SKM-1 (cell line): ENCODE results near the gene HECW1.

Experiments
- DNase-seq: peaks from one replicate; lab custom pipeline; 2025; ENCODE audit not compliant: unreplicated experiment; lab: John Stamatoyannopoulos, UW

Gene HECW1

GRCh38 chr7:43142703-43143102 is 30.3 kb downstream of the HECW1 start:
- no peak for DNase-seq

GRCh38 chr7:43143918-43144589 is 31.6 kb downstream of the HECW1 start:
- no peak for DNase-seq

- DNase-seq = no peak
Measured at GRCh38 chr7:43148161-43148731, 35.8 kb downstream of the HECW1 start.

GRCh38 chr7:43151076-43151475 is 38.6 kb downstream of the HECW1 start:
- no peak for DNase-seq

DNA sequence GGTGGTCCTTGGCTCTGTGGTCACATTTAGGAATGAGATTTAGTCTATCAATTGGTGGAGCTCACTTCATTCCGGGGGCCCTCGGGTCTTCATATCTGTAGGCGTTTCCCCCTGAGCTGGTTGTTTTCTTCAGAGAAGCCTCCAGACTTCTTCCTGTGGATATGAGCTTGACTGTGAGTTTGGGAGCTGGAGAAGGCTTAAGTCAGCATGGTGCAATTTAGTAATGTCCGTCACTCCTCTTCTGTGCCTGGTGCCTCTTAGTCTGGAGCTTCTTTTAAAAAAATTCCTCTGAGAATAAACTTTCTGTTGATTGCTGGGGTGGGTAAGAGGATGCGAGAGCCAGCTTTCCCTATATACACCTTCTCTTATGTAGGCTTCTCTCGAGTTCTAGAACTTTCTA is 40.2 kb downstream of the HECW1 start:
- no peak for DNase-seq

DNA sequence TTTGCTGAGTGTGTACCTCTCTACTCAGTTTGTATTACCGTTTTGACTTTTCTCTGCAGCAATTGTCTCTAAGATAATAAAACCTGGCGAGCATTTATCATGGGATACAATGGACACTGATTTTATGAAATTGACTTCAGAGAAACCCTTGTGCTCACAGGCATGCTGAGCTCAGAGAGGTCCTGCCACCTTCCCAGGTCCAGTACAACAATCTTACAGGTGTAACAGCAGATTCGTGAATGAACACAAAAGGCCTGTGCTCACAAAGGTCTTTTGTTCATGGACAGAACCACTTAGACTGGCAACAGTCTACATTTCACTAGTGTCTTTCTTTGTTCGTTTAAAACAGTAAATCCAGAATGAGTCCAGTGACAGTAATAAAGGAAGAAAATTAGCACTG is 43.2 kb downstream of the HECW1 start:
- DNase-seq = no peak

- DNase-seq = no peak
Measured at GRCh38 chr7:43163885-43164284, 51.4 kb downstream of the HECW1 start.

- peak; percentile 12 for DNase-seq
Measured at GRCh38 chr7:43164757-43165156, 52.3 kb downstream of the HECW1 start.

GRCh38 chr7:43166686-43167085 is 54.2 kb downstream of the HECW1 start:
- no peak for DNase-seq

- DNase-seq = no peak
Measured at GRCh38 chr7:43169076-43169475, 56.6 kb downstream of the HECW1 start.

GRCh38 chr7:43170571-43170970 is 58.1 kb downstream of the HECW1 start:
- no peak for DNase-seq

GRCh38 chr7:43175570-43176200 is 63.2 kb downstream of the HECW1 start:
- DNase-seq = no peak

DNA sequence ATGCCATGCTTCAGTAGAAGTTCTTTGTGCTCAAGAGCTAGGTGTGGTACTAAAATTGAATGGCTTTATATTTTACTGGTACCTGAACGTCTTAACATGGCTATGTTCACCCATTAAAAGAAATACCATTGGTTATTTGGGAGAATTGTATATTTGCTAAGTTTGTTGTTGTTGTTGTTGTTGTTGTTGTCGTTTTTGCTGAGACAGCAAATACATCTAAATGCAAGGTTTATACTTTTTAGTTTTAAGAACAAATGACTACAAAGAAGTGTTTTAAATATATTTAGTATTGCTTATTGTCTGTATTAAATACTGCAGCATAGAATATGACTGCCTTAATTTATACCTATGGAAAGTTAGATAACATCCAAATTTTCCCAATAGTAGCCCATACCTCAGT is 66.9 kb downstream of the HECW1 start:
- no peak for DNase-seq

DNA sequence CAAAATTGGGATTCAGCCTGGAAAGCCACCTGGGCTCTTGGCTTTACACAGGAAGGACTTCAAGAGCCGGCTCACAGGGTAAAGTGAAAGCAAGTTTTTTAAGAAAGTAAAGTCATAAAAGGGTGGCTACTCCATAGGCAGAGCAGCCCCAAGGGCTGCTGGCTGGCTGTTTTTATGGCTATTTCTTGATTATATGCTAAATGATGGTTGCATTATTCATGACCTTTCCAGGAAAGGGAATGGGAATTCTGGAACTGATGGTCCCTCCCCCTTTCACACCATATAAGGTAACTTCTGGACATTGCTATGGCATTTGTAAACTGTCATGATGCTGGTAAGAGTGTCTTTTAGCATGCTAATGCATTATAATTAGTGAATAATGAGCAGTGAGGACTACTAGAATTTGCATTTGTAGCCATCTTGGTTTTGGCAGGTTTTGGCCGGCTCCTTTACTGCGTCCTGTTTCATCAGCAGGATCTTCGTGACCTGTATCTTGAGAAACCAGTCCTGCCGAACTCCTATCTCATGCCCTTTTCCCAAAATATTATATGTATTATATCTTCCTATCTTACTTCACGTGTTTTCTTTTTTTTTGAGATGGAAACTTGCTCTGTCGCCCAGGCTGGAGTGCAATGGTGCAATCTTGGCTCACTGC is 80.5 kb downstream of the HECW1 start:
- no peak for DNase-seq

GRCh38 chr7:43193893-43194292 is 81.4 kb downstream of the HECW1 start:
- no peak for DNase-seq

DNA sequence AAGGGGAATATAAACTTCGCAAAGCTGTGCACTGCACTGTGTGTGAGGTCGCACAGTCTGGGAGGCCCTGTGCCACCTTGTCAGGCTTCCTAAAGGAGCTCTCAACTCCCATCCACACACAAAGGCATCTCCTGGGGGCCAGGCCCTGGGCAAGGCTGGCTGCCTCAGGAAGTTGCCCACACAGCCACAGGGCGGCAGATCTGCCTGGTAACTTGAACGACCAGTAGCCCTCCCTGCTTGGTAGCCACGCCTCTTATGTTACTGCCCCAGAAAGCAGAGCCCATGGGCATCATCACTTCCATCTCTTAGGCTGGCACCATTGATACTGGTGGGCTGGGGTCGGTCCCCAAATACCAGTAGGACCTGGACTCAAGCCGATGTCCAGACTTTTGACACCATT is 82.8 kb downstream of the HECW1 start:
- no peak for DNase-seq

GRCh38 chr7:43195768-43196167 is 83.3 kb downstream of the HECW1 start:
- DNase-seq = no peak

GRCh38 chr7:43196379-43196778 is 83.9 kb downstream of the HECW1 start:
- no peak for DNase-seq

GRCh38 chr7:43198016-43198415 is 85.6 kb downstream of the HECW1 start:
- DNase-seq = no peak

- no peak for DNase-seq
Measured at GRCh38 chr7:43198599-43199090, 86.2 kb downstream of the HECW1 start.

DNA sequence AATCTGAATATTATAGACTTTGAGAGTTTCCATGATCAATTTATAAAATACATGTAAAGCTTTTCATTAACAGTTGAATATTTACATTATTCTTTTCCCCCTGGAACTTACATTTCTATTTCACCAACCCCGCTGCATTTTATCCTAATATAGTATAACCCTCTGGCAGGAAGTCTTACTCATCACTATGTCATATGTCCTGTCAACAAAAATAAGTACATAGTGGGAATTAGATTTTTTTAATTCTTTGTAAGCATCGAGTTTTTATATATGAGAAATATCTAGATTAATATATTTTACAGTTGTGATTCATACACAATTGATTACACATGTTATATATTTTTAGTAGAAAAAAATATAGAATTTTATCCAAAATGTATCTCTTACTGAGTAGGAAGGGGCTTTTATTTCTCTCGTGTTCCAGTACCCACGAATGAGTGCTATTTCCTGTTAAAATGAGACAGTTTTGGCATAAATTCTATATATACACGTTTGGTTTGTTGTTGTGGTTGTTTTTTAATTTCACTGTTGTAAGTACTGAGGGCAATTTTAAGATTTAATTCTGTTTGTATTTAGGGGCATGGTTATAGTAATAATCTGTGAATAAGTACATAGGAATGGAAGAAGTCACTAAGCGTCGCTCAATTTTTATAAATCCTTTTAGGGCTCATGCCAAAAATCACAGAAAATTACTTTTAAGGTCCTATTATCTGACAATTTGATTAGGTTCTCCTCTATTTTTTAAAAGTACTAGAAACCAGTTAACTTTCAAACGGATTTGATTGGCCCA is 87.1 kb downstream of the HECW1 start:
- DNase-seq = no peak
